Suppressor macrophage treated with lipopolysaccharide for 1 hour (primary cell): ENCODE measurements around the gene RASD1.
"Not testable (repeated sequence)": the region's sequence is repeated elsewhere in the genome, so short reads cannot be mapped to it uniquely, and the experiment has no call there.

Source experiments
- DNase-seq, 3 donors: peaks; one replicate each; pipeline ENCODE4 v3.0.0-alpha.2; 2020 to 2022

Gene RASD1

DNA sequence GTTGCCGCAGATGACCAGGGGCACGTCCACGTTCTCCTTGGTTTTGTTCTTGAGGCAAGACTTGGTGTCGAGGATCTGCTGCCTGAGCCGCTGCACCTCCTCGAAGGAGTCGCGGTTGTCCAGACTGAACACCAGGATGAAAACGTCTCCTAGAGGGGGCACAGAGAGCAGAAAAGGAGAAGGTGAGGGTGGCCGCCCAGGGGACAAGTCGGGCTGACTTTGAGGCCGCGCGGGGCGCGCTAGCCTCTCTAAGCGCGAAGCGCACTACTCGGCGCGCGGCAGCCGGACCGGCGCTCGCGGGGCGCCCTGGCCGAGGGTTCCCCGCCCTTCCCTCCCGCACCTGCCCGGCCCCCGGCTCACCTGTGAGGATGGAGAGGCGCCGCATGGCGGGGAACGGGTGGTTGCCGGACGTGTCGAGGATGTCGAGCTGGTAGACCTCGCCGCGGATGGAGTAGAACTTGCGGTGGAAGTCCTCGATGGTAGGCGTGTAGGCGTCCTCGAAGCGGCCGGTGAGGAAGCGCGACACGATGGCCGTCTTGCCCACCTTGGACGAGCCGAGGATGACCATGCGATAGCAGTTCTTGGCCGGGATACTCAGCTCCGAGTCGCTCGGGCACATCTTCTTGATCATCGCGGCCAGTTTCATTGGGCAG, 533 bp downstream of the RASD1 start:
- peak in 2 of 3 donors; percentile 22 to 44 for DNase-seq

DNA sequence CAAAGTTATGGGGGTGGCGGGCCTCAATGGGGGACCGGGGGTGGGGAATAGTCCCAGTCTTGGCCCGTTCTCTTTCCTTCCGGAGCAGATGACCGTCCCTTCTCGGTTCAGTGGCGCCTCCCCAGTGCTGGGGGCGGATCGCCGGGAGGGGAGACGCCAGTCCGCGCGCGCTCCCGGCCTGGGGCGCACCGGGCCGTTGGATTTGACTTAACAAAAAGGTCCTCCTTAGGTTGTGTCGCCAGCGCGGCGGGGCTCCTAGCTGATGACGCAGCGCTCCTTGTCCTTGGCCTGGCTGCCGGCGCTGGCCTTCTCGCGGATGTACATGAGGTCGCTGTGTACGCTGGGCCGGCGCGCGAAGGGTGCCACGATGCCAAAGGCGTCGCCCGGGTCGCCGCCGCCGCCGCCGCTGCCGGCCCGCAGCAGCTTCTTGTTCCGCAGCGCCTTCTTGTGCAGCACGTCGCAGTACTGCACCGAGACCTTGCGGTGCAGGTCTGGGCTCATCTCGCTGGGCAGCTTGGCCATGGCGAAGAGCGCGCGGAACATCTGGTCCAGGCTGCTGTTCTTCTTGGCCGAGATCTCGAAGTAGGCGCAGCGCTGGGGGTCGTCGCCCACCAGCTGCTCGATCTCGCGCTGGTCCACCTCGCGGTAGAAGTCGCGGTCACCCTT, 1.2 kb downstream of the RASD1 start:
- DNase-seq = peak; percentile 32 to 69 (median 51)

DNA sequence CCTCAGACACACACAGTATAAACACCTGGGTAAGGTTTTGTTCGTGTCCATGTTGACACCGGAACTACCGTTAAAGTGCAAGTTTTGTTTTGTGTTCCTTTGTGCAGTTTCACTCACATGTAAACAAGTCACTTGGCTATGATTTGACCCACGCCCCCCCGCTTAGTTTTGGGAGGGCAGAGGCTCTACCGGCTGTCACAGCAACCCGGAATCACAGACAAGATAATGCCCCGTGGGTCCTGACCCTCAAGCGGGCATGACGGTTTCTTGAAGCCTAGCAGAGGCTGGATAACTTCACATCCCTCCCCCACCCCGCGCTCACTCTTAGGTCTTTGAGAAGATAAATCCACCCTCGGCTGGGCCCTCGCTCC, 1.7 kb downstream of the RASD1 start:
- no peak for DNase-seq

- no peak for DNase-seq
These were observed 2.2 kb downstream of the RASD1 start for GRCh38 chr17:17493986-17494466.

DNA sequence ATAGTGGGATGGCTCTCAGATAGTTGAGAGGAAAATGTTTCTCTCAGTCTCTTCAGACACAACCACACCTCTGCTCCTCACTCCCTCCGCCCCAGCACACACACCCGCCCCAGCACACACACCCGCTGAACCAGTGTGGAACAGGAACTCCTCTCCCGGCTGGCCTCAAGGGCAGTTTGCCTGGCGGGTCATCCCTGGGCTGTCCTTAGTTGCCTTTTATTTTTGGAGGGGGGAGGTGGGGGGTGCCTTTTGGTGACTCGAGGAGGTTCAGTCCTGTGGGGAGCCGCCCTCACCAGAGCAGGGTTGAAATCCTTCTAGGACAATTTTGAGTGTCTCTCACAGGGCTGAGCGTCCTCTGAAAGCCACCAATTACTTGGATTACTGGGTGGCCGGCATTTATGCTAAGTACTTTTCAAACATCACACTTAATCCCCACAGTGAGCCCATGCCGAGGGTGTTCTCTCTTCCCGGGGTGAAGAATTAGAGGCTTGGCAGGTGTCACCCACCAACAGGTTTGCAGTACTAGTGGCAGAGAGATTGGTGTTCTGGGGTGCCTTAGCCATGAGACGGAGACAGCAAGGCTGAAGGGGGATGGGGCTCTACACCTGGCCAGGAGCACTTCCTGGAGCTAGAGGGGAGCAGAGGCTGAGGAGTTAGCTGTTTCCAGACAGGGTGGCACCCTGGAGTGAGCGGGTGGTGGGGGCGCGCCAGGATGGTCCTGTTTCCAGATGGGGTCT, 2.8 kb downstream of the RASD1 start:
- peak in 2 of 3 donors; percentile 7 to 29 for DNase-seq

DNA sequence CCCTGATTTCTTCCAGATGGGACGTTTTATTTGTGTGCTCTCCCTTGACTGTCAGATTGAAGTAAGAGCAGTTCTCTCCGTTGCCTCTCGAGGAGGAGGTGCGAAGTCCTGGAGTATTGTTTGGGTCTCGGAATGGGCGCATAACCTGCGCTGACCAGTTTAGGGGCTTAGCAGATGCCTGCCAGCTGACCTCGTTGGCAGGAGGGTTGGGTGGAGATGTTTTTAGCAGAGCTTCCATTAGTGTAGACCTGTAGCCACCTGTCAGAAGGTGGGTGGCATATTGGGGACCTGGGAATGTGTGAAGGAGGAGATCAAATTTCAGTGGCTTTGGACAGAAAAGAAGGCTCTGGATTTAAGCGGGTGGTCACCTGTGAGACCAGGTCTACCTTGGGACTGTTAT, 3.6 kb downstream of the RASD1 start:
- no peak for DNase-seq

- no peak for DNase-seq
These were observed 4.1 kb downstream of the RASD1 start for GRCh38 chr17:17492085-17492484.

DNA sequence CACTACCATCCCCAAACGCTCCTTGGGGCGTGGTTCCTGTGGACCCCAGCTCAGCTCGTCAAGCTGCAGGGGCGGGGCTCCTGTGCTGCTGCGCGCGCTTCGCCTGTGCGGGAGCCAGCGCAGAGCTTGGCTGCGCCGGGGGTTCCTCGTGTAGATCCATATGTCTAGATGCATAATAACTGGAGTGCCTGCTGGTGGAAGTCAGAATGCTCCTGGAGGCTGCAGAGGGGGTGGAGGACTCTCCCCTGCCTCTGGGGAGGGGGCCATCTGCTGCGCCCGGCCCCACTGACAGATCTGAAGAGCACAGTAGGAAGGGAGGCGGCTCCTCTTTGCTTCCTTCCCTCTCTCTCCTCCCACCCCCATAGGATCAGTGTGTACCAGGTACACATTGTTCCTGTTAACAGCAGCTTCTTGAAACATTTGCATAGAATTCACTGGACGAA, 4.6 kb downstream of the RASD1 start:
- no peak for DNase-seq

DNA sequence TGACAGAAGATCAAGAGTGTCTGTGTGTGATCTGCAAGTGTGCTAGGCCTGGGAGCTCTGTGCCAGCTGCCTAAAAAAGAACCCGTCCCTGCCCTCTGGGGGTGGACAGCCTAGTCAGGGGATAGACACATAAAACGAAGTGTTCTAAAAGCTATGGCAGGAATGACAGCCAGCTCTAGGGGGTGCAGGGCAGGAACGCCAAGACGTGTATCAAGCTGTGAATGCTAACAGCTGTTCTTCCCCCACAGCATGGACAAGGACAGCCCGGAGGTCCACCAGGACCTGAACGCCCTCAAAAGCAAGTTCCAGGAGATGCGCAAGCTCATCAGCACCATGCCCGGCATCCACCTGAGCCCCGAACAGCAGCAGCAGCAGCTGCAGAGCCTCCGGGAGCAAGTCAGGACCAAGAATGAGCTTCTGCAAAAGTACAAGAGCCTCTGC, 5.1 kb downstream of the RASD1 start:
- DNase-seq = no peak

- DNase-seq = no peak
These were observed 8.2 kb downstream of the RASD1 start for GRCh38 chr17:17487998-17488397.

GRCh38 chr17:17486416-17486815, 9.8 kb downstream of the RASD1 start:
- DNase-seq = not testable (repeated sequence)

GRCh38 chr17:17485420-17485819, 10.8 kb downstream of the RASD1 start:
- DNase-seq = no peak

DNA sequence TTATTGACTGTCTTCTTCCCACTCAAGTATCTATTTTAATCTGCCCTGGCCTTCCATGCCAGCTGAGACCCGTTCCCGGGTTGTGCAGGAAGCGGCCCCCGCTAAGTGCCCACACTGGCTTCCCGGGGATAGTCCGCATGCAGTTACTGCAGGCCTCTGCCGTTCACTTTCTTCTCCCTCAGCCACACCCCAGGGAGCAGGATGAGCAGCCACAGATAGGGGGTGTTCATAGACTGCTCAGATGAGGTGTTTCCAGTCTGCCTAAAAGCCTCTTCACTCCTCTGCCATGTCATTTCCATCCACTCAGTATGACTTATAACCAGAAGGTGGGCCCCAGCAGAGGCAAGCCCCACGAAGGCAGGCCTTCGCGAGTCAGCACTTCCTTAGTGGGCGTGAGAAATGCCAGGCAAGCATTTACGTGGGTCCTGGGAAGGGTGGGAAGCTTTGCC, 11.7 kb downstream of the RASD1 start:
- DNase-seq = peak; percentile 44 to 46 (median 45)

DNA sequence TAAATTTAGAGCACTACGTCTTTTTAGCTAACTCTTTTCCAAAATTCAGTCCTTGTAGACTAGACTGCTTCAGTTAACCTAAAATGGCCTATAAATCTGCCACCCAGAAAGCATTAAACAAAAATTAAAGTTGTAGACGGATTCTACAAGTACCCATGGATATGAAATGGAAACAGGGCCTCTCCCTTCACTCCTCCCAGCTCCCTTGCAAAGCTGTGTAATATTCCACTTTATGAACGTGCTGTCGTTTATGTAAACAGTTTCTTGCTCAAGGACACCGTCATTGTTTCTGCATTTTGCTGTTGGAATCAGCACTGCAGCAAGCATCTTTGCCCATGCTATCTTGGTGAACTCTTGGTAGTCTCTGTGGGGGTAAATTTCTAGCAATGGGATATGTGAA, 14.3 kb downstream of the RASD1 start:
- DNase-seq = no peak

DNA sequence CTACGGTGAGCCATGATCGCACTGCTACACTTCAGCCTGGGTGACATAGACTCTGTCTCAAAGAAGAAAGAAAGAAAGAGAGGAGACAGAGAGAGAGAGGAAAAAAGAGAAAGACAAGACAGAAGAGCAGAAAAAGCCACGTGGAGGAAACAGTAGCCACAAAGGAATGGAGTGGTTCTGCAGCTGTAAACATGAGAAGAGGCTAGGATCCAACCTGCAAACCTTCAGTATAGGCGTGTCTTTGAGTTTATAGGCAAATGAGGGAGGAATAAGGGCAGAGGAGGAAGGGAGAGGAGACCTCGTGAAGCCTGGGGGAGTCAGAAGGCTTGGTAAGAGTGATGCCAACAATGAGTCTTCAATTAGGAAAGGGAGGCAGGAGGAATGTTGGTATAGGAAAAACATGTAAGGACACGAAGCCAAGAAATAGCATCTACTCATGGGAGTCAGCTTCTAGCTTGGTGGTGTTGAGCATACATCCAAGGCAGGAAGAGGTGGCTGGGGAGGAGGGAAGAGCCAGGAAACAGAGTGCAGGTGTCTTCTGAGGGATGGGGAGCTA, 15.5 kb downstream of the RASD1 start:
- DNase-seq = no peak

GRCh38 chr17:17479209-17479608, 17.0 kb downstream of the RASD1 start:
- no peak for DNase-seq

- DNase-seq = peak; percentile 97 to 99 (median 99)
These were observed 19.2 kb downstream of the RASD1 start, which contains the start of gene MED9 for GRCh38 chr17:17476865-17477467. Gene MED9 (plus strand): TSS chr17:17477000. CDS start chr17:17477042, 42 bp downstream.

- no peak for DNase-seq
These were observed 21.9 kb downstream of the RASD1 start for GRCh38 chr17:17474341-17474740.

- DNase-seq = no peak
These were observed 23.8 kb downstream of the RASD1 start for GRCh38 chr17:17472333-17472920.

DNA sequence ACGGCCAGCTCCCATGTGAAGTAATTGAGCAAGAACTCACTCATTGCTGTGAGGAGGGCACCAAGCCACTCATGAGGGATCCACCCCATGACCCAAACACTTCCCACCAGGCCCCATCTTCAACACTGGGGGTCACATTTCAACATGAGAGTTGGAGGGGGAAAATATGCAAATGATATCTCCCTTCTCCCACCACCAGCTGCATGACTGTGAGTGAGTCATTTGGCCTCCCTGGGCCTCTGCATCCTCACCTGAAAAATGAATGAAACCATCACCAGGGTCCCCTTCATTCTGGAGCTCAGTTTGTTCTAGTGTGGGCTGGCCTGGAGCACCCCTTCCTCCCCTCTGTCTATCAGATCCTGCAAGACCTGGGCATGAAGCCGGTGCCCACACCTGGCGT, 26.2 kb downstream of the RASD1 start:
- DNase-seq = no peak

DNA sequence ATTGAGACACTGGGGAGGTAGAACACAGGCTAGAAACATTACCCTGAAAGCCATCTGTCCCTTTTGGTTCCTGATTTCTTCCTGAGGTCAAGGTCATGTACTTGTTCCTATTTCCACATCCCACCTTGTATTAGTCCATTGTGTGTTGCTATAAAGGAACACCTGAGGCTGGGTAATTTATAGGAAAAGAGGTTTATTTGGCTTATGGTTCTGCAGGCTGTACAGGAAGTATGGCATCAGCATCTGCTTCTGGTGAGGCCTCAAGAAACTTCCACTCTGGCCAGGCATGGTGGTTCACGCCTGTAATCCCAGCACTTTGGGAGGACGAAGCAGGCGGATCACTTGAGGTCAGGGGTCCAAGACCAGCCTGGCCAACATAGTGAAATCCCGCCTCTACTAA, 26.8 kb downstream of the RASD1 start:
- DNase-seq = no peak
